ENCODE measurements around the gene AUTS2.

AUTS2 gene

GRCh38 chr7:70392877-70393435 lies 794.7 kb downstream of the AUTS2 start:
- Histone ChIP-seq H3K9me3 (ENCODE audit: control insufficient read depth, low read length) (no peaks in the 10 kb centered on the region), H3K4me3 (ENCODE audit: insufficient read depth, low read depth, low read length, poor library complexity, severe bottlenecking) (no peak overlapping the region), H3K27me3 (replicated peaks; ENCODE audit: control insufficient read depth, insufficient read depth, low read length, poor library complexity, severe bottlenecking) (no peaks in the 10 kb centered on the region), H3K4me1 (ENCODE audit: control insufficient read depth, insufficient read depth, low read length, poor library complexity, severe bottlenecking) (no peaks in the 10 kb centered on the region), H3K36me3 (ENCODE audit: control insufficient read depth, insufficient read depth, low read length) (no peaks in the 10 kb centered on the region), H3K27ac (ENCODE audit: insufficient read depth, low read length, poor library complexity, severe bottlenecking) (no peak overlapping the region)
- no peak for DNase-seq

DNA sequence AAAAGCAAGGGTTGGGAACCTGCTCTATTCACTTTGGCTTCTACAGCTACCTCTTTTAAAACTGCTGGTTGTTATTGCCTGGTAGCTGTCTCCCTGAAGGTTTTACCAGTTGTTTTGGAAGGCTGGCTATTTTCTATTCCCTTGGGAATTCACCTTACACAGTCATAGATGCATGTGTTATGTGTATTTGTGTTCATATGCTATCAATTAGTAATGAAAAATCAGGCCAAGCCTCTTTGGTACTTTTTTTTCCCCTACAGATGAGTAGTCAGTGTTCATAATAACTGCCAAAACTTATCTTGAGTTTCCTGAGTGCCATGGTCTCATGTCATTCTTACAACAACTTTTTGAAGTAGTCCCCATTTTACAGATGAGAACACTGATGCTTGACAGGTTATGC lies 795.7 kb downstream of the AUTS2 start:
- Histone ChIP-seq H3K36me3 (ENCODE audit: control insufficient read depth, insufficient read depth, low read length) (no peaks in the 10 kb centered on the region), H3K27ac (ENCODE audit: insufficient read depth, low read length, poor library complexity, severe bottlenecking) (no peak overlapping the region), H3K4me1 (ENCODE audit: control insufficient read depth, insufficient read depth, low read length, poor library complexity, severe bottlenecking) (no peaks in the 10 kb centered on the region)

DNA sequence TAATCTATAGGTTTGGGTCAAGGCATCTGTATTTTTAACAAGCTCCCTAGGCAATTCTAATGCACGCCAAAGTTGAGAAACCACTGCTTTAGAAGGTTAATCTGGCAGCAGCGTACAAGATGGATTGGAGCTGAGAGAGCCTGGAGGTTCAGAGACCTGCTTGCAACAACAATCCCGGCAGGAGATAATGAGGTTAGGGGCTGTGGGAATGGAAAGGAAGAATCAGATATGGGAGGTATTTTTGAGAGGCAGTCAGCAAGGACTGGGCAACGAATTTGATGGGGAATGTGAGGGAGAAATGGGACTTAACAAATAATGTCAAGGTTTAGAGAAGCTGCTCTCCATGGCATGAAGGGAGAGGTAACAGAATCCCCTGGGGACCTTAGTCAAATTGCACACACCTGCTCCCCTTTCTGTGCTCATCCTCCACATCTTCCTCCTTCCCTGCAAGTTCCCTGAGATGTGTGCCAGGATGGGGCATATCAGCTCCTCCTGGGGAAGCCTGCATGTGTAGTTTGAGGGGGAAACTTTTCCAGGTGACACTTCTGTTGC lies 802.6 kb downstream of the AUTS2 start:
- H3K27ac ChIP-seq (ENCODE audit: insufficient read depth, low read length, poor library complexity, severe bottlenecking), result no peak overlapping the region
- DNase-seq, result no peak
- no peaks in the 10 kb centered on the region for H3K9me3 ChIP-seq (ENCODE audit: control insufficient read depth, low read length)
- H3K36me3 ChIP-seq (ENCODE audit: control insufficient read depth, insufficient read depth, low read length), result no peaks in the 10 kb centered on the region
- H3K4me3 ChIP-seq (ENCODE audit: insufficient read depth, low read depth, low read length, poor library complexity, severe bottlenecking), result no peak overlapping the region
- H3K27me3 ChIP-seq (replicated peaks; ENCODE audit: control insufficient read depth, insufficient read depth, low read length, poor library complexity, severe bottlenecking), result no peaks in the 10 kb centered on the region
- no peaks in the 10 kb centered on the region for H3K4me1 ChIP-seq (ENCODE audit: control insufficient read depth, insufficient read depth, low read length, poor library complexity, severe bottlenecking)

More for the DNA sequence above, 795.7 kb downstream of the AUTS2 start:
- Histone ChIP-seq H3K4me3 (ENCODE audit: insufficient read depth, low read depth, low read length, poor library complexity, severe bottlenecking) (no peak overlapping the region), H3K27me3 (replicated peaks; ENCODE audit: control insufficient read depth, insufficient read depth, low read length, poor library complexity, severe bottlenecking) (no peaks in the 10 kb centered on the region), H3K9me3 (ENCODE audit: control insufficient read depth, low read length) (no peaks in the 10 kb centered on the region)
- no peak for DNase-seq

GRCh38 chr7:70402069-70402468 lies 803.8 kb downstream of the AUTS2 start:
- Histone ChIP-seq H3K27me3 (replicated peaks; ENCODE audit: control insufficient read depth, insufficient read depth, low read length, poor library complexity, severe bottlenecking) (no peaks in the 10 kb centered on the region), H3K27ac (ENCODE audit: insufficient read depth, low read length, poor library complexity, severe bottlenecking) (no peak overlapping the region), H3K4me3 (ENCODE audit: insufficient read depth, low read depth, low read length, poor library complexity, severe bottlenecking) (no peak overlapping the region), H3K36me3 (ENCODE audit: control insufficient read depth, insufficient read depth, low read length) (no peaks in the 10 kb centered on the region), H3K9me3 (ENCODE audit: control insufficient read depth, low read length) (no peaks in the 10 kb centered on the region), H3K4me1 (ENCODE audit: control insufficient read depth, insufficient read depth, low read length, poor library complexity, severe bottlenecking) (no peaks in the 10 kb centered on the region)
- DNase-seq, result no peak

DNA sequence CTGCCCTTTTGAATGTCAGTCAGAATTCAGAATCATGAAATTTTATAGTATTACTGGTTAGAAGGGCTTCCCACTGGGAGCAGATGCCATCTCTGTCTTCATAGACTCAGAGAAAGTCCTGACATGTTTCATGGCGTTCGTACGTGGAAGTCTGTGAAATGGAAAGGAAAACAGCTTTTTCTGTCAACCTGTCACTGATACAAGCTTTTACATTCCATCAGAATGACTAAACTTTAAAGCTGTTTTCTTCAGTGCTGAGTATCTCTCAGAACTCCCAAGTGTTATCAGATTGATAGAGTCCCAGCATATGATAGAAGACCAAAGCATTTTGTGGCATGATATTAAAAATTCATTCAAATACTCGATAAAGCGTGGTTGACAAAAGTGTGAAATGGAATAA lies 807.0 kb downstream of the AUTS2 start:
- no peak overlapping the region for H3K27ac ChIP-seq (ENCODE audit: insufficient read depth, low read length, poor library complexity, severe bottlenecking)
- no peak overlapping the region for H3K4me3 ChIP-seq (ENCODE audit: insufficient read depth, low read depth, low read length, poor library complexity, severe bottlenecking)
- H3K4me1 ChIP-seq (ENCODE audit: control insufficient read depth, insufficient read depth, low read length, poor library complexity, severe bottlenecking), result no peaks in the 10 kb centered on the region
- H3K27me3 ChIP-seq (replicated peaks; ENCODE audit: control insufficient read depth, insufficient read depth, low read length, poor library complexity, severe bottlenecking), result no peaks in the 10 kb centered on the region
- no peak for DNase-seq
- no peaks in the 10 kb centered on the region for H3K9me3 ChIP-seq (ENCODE audit: control insufficient read depth, low read length)
- H3K36me3 ChIP-seq (ENCODE audit: control insufficient read depth, insufficient read depth, low read length), result no peaks in the 10 kb centered on the region

GRCh38 chr7:70406186-70406949 lies 808.1 kb downstream of the AUTS2 start:
- no peak overlapping the region for H3K27ac ChIP-seq (ENCODE audit: insufficient read depth, low read length, poor library complexity, severe bottlenecking)
- no peak for DNase-seq
- no peaks in the 10 kb centered on the region for H3K27me3 ChIP-seq (replicated peaks; ENCODE audit: control insufficient read depth, insufficient read depth, low read length, poor library complexity, severe bottlenecking)
- H3K4me3 ChIP-seq (ENCODE audit: insufficient read depth, low read depth, low read length, poor library complexity, severe bottlenecking), result no peak overlapping the region
- no peaks in the 10 kb centered on the region for H3K4me1 ChIP-seq (ENCODE audit: control insufficient read depth, insufficient read depth, low read length, poor library complexity, severe bottlenecking)
- H3K36me3 ChIP-seq (ENCODE audit: control insufficient read depth, insufficient read depth, low read length), result no peaks in the 10 kb centered on the region
- no peaks in the 10 kb centered on the region for H3K9me3 ChIP-seq (ENCODE audit: control insufficient read depth, low read length)

- no peaks in the 10 kb centered on the region for H3K27me3 ChIP-seq (replicated peaks; ENCODE audit: control insufficient read depth, insufficient read depth, low read length, poor library complexity, severe bottlenecking)
- H3K4me1 ChIP-seq (ENCODE audit: control insufficient read depth, insufficient read depth, low read length, poor library complexity, severe bottlenecking), result no peaks in the 10 kb centered on the region
- DNase-seq, result no peak
These were observed 808.6 kb downstream of the AUTS2 start for GRCh38 chr7:70406950-70407209.

GRCh38 chr7:70408477-70408876 lies 810.2 kb downstream of the AUTS2 start:
- no peak for DNase-seq
- no peaks in the 10 kb centered on the region for H3K4me1 ChIP-seq (ENCODE audit: control insufficient read depth, insufficient read depth, low read length, poor library complexity, severe bottlenecking)
- no peaks in the 10 kb centered on the region for H3K9me3 ChIP-seq (ENCODE audit: control insufficient read depth, low read length)
- H3K27me3 ChIP-seq (replicated peaks; ENCODE audit: control insufficient read depth, insufficient read depth, low read length, poor library complexity, severe bottlenecking), result no peaks in the 10 kb centered on the region
- no peak overlapping the region for H3K4me3 ChIP-seq (ENCODE audit: insufficient read depth, low read depth, low read length, poor library complexity, severe bottlenecking)
- no peak overlapping the region for H3K27ac ChIP-seq (ENCODE audit: insufficient read depth, low read length, poor library complexity, severe bottlenecking)
- no peaks in the 10 kb centered on the region for H3K36me3 ChIP-seq (ENCODE audit: control insufficient read depth, insufficient read depth, low read length)

More at GRCh38 chr7:70406950-70407209, 808.6 kb downstream of the AUTS2 start:
- Histone ChIP-seq H3K36me3 (ENCODE audit: control insufficient read depth, insufficient read depth, low read length) (no peaks in the 10 kb centered on the region), H3K4me3 (ENCODE audit: insufficient read depth, low read depth, low read length, poor library complexity, severe bottlenecking) (no peak overlapping the region), H3K9me3 (ENCODE audit: control insufficient read depth, low read length) (no peaks in the 10 kb centered on the region), H3K27ac (ENCODE audit: insufficient read depth, low read length, poor library complexity, severe bottlenecking) (no peak overlapping the region)

- Histone ChIP-seq H3K27me3 (replicated peaks; ENCODE audit: control insufficient read depth, insufficient read depth, low read length, poor library complexity, severe bottlenecking) (no peaks in the 10 kb centered on the region), H3K36me3 (ENCODE audit: control insufficient read depth, insufficient read depth, low read length) (no peaks in the 10 kb centered on the region)
- DNase-seq, result no peak
These were observed 810.6 kb downstream of the AUTS2 start for GRCh38 chr7:70408891-70409290.

GRCh38 chr7:70410134-70410750 lies 812.0 kb downstream of the AUTS2 start:
- Histone ChIP-seq H3K27ac (ENCODE audit: insufficient read depth, low read length, poor library complexity, severe bottlenecking) (no peak overlapping the region), H3K4me1 (ENCODE audit: control insufficient read depth, insufficient read depth, low read length, poor library complexity, severe bottlenecking) (no peaks in the 10 kb centered on the region), H3K36me3 (ENCODE audit: control insufficient read depth, insufficient read depth, low read length) (no peaks in the 10 kb centered on the region), H3K4me3 (ENCODE audit: insufficient read depth, low read depth, low read length, poor library complexity, severe bottlenecking) (no peak overlapping the region), H3K27me3 (replicated peaks; ENCODE audit: control insufficient read depth, insufficient read depth, low read length, poor library complexity, severe bottlenecking) (no peaks in the 10 kb centered on the region), H3K9me3 (ENCODE audit: control insufficient read depth, low read length) (no peaks in the 10 kb centered on the region)
- DNase-seq, result no peak

More at GRCh38 chr7:70408891-70409290, 810.6 kb downstream of the AUTS2 start:
- no peaks in the 10 kb centered on the region for H3K4me1 ChIP-seq (ENCODE audit: control insufficient read depth, insufficient read depth, low read length, poor library complexity, severe bottlenecking)
- H3K27ac ChIP-seq (ENCODE audit: insufficient read depth, low read length, poor library complexity, severe bottlenecking), result no peak overlapping the region
- no peak overlapping the region for H3K4me3 ChIP-seq (ENCODE audit: insufficient read depth, low read depth, low read length, poor library complexity, severe bottlenecking)
- H3K9me3 ChIP-seq (ENCODE audit: control insufficient read depth, low read length), result no peaks in the 10 kb centered on the region
